Mammary epithelial cell (primary cell): ENCODE data around the gene ANKRD40CL.
"Not testable (repeated sequence)": the region's sequence is repeated elsewhere in the genome, so short reads cannot be mapped to it uniquely, and the experiment has no call there.

Source experiments
- EZH2 ChIP-seq: IDR thresholded peaks from 2 replicates; pipeline ENCODE4 v1.6.1; 2012; ENCODE audit warnings: low read length, inconsistent platforms, borderline replicate concordance
- TF ChIP-seq, protein P1 (sequence below), 2 donors: IDR thresholded peaks in 1 of 2; conservative IDR thresholded peaks in 1 of 2; 2 replicates each; pipeline ENCODE4 v1.5.1; 2011 to 2012; ENCODE audit warnings: inconsistent platforms in 2 of 2, low read length in 2 of 2, mild to moderate bottlenecking in 2 of 2, control low read depth in 1 of 2, low read depth in 1 of 2; ENCODE audit not compliant: insufficient read depth in 1 of 2; ENCODE audit errors: extremely low read depth in 1 of 2

DNA sequence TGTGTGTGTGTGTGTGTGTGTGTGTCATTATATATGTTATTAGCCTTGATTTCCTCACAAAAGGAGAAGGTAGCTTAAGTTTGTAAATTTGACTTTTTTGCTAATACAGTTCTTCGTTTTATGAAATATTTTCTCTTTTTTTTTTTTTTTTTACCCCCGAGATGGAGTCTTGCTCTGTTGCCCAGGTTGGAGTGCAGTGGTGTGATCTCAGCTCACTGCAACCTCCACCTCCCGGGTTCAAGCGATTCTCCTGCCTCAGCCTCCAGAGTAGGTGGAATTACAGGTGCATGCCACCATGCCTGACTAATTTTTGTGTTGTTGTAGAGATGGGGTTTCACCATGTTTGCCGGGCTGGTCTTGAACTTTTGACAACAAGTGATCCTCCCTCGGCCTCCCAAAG, 42.7 kb downstream of the ANKRD40CL start:
- TF ChIP-seq, protein P1, sequence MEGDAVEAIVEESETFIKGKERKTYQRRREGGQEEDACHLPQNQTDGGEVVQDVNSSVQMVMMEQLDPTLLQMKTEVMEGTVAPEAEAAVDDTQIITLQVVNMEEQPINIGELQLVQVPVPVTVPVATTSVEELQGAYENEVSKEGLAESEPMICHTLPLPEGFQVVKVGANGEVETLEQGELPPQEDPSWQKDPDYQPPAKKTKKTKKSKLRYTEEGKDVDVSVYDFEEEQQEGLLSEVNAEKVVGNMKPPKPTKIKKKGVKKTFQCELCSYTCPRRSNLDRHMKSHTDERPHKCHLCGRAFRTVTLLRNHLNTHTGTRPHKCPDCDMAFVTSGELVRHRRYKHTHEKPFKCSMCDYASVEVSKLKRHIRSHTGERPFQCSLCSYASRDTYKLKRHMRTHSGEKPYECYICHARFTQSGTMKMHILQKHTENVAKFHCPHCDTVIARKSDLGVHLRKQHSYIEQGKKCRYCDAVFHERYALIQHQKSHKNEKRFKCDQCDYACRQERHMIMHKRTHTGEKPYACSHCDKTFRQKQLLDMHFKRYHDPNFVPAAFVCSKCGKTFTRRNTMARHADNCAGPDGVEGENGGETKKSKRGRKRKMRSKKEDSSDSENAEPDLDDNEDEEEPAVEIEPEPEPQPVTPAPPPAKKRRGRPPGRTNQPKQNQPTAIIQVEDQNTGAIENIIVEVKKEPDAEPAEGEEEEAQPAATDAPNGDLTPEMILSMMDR (conservative IDR thresholded peaks at IDR 0.05 in 1 of 2, IDR thresholded peaks at IDR 0.05 in 1 of 2; ENCODE audit: extremely low read depth in 1 of 2, insufficient read depth in 1 of 2, low read depth in 1 of 2, low read length in 2 of 2): not testable (repeated sequence)
- not testable (repeated sequence) for TF ChIP-seq EZH2
